ENCODE measurements around the gene NEAT1.

The NEAT1 gene

GRCh38 chr11:65437436-65438227 lies 15.0 kb downstream of the NEAT1 start:
- CTCF ChIA-PET, result interaction anchor here (1.2 to 2.4 kb wide), 4 partner anchors 9 to 31 kb away, joined by 4 to 7 read pairs (median 4); no protein-coding TSS in a partner anchor
- no peak for TF ChIP-seq CTCF (IDR thresholded peaks at IDR 0.05; ENCODE audit: control extremely low read depth, extremely low read depth, low read depth, missing control alignments)
- DNase-seq (ENCODE audit: extremely low spot score), result no peak
- POLR2A ChIA-PET, result interaction anchor here (0.9 to 1.3 kb wide), 4 partner anchors 15 to 71 kb away, joined by 3 to 4 read pairs (median 3); partner anchors contain the start of gene NEAT1

GRCh38 chr11:65438257-65439151 lies 15.9 kb downstream of the NEAT1 start:
- DNase-seq (ENCODE audit: extremely low spot score), result no peak

DNA sequence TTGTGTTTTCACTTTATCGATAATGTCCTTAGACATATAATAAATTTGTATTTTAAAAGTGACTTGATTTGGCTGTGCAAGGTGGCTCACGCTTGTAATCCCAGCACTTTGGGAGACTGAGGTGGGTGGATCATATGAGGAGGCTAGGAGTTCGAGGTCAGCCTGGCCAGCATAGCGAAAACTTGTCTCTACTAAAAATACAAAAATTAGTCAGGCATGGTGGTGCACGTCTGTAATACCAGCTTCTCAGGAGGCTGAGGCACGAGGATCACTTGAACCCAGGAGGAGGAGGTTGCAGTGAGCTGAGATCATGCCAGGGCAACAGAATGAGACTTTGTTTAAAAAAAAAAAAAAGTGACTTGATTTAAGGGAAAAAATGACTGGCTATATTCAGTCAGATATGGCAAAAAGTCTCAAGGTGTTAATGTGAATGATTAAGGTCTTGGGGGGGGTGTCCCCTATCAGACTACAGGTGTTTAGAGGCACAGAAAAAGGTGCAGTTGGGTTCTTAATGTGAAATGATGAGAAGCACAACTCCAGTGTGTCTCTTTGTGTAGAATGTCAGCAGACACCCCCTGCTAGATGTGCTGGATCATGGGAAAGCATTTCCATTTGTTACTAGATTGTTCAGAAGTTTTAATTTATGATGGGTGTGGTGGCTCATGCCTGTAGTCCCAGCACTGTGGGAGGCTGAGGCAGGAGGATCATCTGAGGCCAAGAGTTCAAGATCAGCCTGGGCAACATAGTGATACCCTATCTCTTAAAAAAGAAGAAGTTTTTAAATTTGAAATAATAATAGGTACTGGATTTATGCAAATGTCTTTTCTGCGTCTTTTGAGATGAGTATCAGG lies 17.0 kb downstream of the NEAT1 start:
- ChIA-PET POLR2A (interaction anchor here (0.6 to 1.0 kb wide), 2 partner anchors 37 to 59 kb away, joined by 3 read pairs; partner anchors contain the start of gene MALAT1), CTCF (interaction anchor here (2.0 kb wide), 1 partner anchor 29 kb away, joined by 6 read pairs; no protein-coding TSS in a partner anchor)
- no peak for TF ChIP-seq CTCF (IDR thresholded peaks at IDR 0.05; ENCODE audit: control extremely low read depth, extremely low read depth, low read depth, missing control alignments)
- no peak for DNase-seq (ENCODE audit: extremely low spot score)

More at GRCh38 chr11:65438257-65439151, 15.9 kb downstream of the NEAT1 start:
- ChIA-PET POLR2A (interaction anchor here (0.6 kb wide), 1 partner anchor 38 kb away, joined by 3 read pairs; no protein-coding TSS in a partner anchor), CTCF (interaction anchor here (2.4 kb wide), 1 partner anchor 31 kb away, joined by 7 read pairs; no protein-coding TSS in a partner anchor)
- no peak for TF ChIP-seq CTCF (IDR thresholded peaks at IDR 0.05; ENCODE audit: control extremely low read depth, extremely low read depth, low read depth, missing control alignments)

DNA sequence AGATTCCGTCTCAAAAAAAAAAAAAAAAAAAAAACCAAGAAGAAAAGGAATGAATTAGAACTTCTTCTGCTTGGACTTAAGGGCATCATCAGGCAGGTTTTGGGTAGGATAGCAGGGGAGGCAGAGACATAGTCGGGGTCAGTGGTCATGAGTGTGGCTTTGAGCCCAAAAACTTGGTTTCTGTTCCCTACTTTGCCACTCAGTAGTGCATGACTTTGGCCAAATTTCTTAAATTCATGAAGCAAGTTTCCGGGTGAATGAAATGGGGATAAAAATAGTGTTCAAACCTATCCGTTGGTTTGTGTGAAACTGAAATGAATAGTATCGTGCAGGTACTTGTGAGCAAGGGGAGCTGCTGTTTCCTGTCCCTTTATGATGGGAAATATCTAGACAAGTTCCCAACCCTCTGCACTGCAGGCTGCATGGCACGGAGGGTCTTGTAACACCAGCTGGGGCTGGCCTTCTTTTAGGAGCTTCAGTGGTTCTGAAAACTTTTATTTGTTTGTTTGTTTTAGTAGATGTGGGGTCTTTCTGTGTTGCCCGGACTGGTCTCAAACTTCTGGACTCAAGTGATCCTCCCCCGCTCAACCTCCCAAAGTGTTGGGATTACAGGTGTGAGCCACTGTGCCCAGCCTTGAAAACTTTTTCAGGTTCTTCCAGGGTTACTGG lies 18.4 kb downstream of the NEAT1 start:
- no peak for DNase-seq (ENCODE audit: extremely low spot score)
- ChIA-PET POLR2A (interaction anchor here (0.5 to 2.0 kb wide), 9 partner anchors 9 to 1422 kb away, joined by 3 to 8 read pairs (median 3); partner anchors contain the start of genes MALAT1 and NEAT1), CTCF (interaction anchor here (1.1 to 2.0 kb wide), 8 partner anchors 8 to 69 kb away, joined by 3 to 6 read pairs (median 4); no protein-coding TSS in a partner anchor)
- TF ChIP-seq CTCF (IDR thresholded peaks at IDR 0.05; ENCODE audit: control extremely low read depth, extremely low read depth, low read depth, missing control alignments), result no peak

GRCh38 chr11:65442842-65443331 lies 20.3 kb downstream of the NEAT1 start:
- no peak for DNase-seq (ENCODE audit: extremely low spot score)
- no peak for TF ChIP-seq CTCF (IDR thresholded peaks at IDR 0.05; ENCODE audit: control extremely low read depth, extremely low read depth, low read depth, missing control alignments)
- ChIA-PET CTCF (interaction anchor here (1.2 to 2.2 kb wide), 3 partner anchors 23 to 36 kb away, joined by 3 to 8 read pairs (median 4); no protein-coding TSS in a partner anchor), POLR2A (interaction anchor here (0.6 to 1.2 kb wide), 7 partner anchors 13 to 64 kb away, joined by 3 to 8 read pairs (median 4); partner anchors contain the start of gene MALAT1)

Data from GM10248 (cell line).